ENCODE measurements around the gene ARL6IP4. TPM values are rescaled to one million over a fixed set of nuclear protein-coding genes. Genes with fewer than 3 reads are reported as not detected.

The ARL6IP4 gene
- total RNA-seq, 1 donor from 2014 or later, result 147 TPM

- intact Hi-C loops (cut with DNase I), result no loop called here
- H3K27me3 ChIP-seq, result no peaks in the 10 kb centered on the region
- no peak overlapping the region for H3K4me3 ChIP-seq
- DNase-seq (ENCODE audit: extremely low spot score in 2 of 2), result no peak
- no peaks in the 10 kb centered on the region for H3K36me3 ChIP-seq
- H3K9me3 ChIP-seq, result no peaks in the 10 kb centered on the region
- no peak overlapping the region for H3K27ac ChIP-seq
- H3K4me1 ChIP-seq, result no peaks in the 10 kb centered on the region
- no peak for TF ChIP-seq CTCF (IDR thresholded peaks at IDR 0.05)
- no peak for TF ChIP-seq POLR2AphosphoS5 (IDR thresholded peaks at IDR 0.05; ENCODE audit: insufficient read depth in 1 of 2, low read depth in 1 of 2)
- no peak for TF ChIP-seq POLR2A (IDR thresholded peaks at IDR 0.05)
Measured at GRCh38 chr12:122956035-122956434, 24.4 kb upstream of the ARL6IP4 start.

- intact Hi-C loops (cut with DNase I), result no loop called here
- no peaks in the 10 kb centered on the region for H3K9me3 ChIP-seq
- no peaks in the 10 kb centered on the region for H3K36me3 ChIP-seq
- DNase-seq (ENCODE audit: extremely low spot score in 2 of 2), result no peak
- no peaks in the 10 kb centered on the region for H3K27me3 ChIP-seq
- H3K27ac ChIP-seq, result no peak overlapping the region
- H3K4me3 ChIP-seq, result no peak overlapping the region
- peaks cover 1% of the 10 kb centered on the region for H3K4me1 ChIP-seq
- TF ChIP-seq POLR2A (IDR thresholded peaks at IDR 0.05), result no peak
- TF ChIP-seq CTCF (IDR thresholded peaks at IDR 0.05), result no peak
- TF ChIP-seq POLR2AphosphoS5 (IDR thresholded peaks at IDR 0.05; ENCODE audit: insufficient read depth in 1 of 2, low read depth in 1 of 2), result no peak
Measured at GRCh38 chr12:122958198-122958888, 22.1 kb upstream of the ARL6IP4 start.

GRCh38 chr12:122959566-122960192, 20.8 kb upstream of the ARL6IP4 start:
- no peaks in the 10 kb centered on the region for H3K36me3 ChIP-seq
- no peak overlapping the region for H3K27ac ChIP-seq
- intact Hi-C loops (cut with DNase I), result no loop called here
- H3K4me1 ChIP-seq, result peaks cover 15% of the 10 kb centered on the region
- DNase-seq (ENCODE audit: extremely low spot score in 2 of 2), result no peak
- TF ChIP-seq CTCF (IDR thresholded peaks at IDR 0.05) (no peak), POLR2AphosphoS5 (IDR thresholded peaks at IDR 0.05; ENCODE audit: insufficient read depth in 1 of 2, low read depth in 1 of 2) (no peak), POLR2A (IDR thresholded peaks at IDR 0.05) (no peak)
- H3K9me3 ChIP-seq, result no peaks in the 10 kb centered on the region
- H3K4me3 ChIP-seq, result no peak overlapping the region
- no peaks in the 10 kb centered on the region for H3K27me3 ChIP-seq

GRCh38 chr12:122960193-122960569, 20.3 kb upstream of the ARL6IP4 start:
- no peaks in the 10 kb centered on the region for H3K27me3 ChIP-seq
- peaks cover 20% of the 10 kb centered on the region for H3K4me1 ChIP-seq
- TF ChIP-seq POLR2AphosphoS5 (IDR thresholded peaks at IDR 0.05; ENCODE audit: insufficient read depth in 1 of 2, low read depth in 1 of 2) (no peak), POLR2A (IDR thresholded peaks at IDR 0.05) (no peak), CTCF (IDR thresholded peaks at IDR 0.05) (no peak)
- no peaks in the 10 kb centered on the region for H3K36me3 ChIP-seq
- no peak for DNase-seq (ENCODE audit: extremely low spot score in 2 of 2)
- H3K4me3 ChIP-seq, result no peak overlapping the region
- no peaks in the 10 kb centered on the region for H3K9me3 ChIP-seq
- intact Hi-C loops (cut with DNase I), result no loop called here
- no peak overlapping the region for H3K27ac ChIP-seq
